Astrocyte (in vitro differentiated cells and primary cell): ENCODE measurements around the gene TBC1D12.

Experiments
- EZH2 ChIP-seq: IDR thresholded peaks from 2 replicates; pipeline ENCODE4 v1.6.1; 2012; ENCODE audit warnings: mild to moderate bottlenecking, low read length, inconsistent platforms; ENCODE audit not compliant: insufficient read depth
- TF ChIP-seq, protein P1 (sequence below): IDR thresholded peaks from 2 replicates; pipeline ENCODE4 v1.5.1; 2011; ENCODE audit warnings: low read depth, mild to moderate bottlenecking, inconsistent platforms, low read length, moderate library complexity; ENCODE audit not compliant: insufficient read depth

DNA sequence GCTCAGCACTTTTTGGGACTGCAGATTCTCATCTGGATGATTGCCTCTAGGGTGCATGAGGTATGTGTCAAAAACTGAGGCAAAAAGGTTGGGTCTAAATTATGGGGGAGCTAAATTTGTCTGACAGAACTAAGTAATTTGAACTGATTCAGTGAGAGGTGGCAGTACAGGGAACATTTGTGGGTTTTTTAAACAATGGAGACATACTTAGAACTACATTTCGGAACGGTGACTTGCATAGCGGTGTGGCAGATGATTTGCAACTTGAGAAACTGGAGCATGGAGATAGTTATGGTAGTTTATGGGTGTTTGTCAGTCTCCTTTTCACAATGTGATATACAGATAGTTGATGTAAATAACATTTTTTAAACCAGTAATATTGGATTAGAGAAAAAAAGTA lies 14.6 kb downstream of the TBC1D12 start:
- TF ChIP-seq, protein P1, sequence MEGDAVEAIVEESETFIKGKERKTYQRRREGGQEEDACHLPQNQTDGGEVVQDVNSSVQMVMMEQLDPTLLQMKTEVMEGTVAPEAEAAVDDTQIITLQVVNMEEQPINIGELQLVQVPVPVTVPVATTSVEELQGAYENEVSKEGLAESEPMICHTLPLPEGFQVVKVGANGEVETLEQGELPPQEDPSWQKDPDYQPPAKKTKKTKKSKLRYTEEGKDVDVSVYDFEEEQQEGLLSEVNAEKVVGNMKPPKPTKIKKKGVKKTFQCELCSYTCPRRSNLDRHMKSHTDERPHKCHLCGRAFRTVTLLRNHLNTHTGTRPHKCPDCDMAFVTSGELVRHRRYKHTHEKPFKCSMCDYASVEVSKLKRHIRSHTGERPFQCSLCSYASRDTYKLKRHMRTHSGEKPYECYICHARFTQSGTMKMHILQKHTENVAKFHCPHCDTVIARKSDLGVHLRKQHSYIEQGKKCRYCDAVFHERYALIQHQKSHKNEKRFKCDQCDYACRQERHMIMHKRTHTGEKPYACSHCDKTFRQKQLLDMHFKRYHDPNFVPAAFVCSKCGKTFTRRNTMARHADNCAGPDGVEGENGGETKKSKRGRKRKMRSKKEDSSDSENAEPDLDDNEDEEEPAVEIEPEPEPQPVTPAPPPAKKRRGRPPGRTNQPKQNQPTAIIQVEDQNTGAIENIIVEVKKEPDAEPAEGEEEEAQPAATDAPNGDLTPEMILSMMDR = no peak
- TF ChIP-seq EZH2 = no peak
